Ovary (tissue), 3 donors: ENCODE measurements around the gene HSPA8.

Experiments
- CTCF ChIP-seq, 3 donors: fragments of 450-650 bp in 2 of 3; fragments of 200-600 bp in 1 of 3; IDR thresholded peaks; one replicate each; pipeline versions ENCODE4 v1.5.1 to v1.8.0; 2016 to 2022; ENCODE audit warnings: antibody characterized with exemption in 3 of 3, mild to moderate bottlenecking in 1 of 3
- POLR2A ChIP-seq: fragments of 450-650 bp; IDR thresholded peaks from one replicate; pipeline ENCODE4 v1.6.1; 2017; ENCODE audit warnings: antibody characterized with exemption, mild to moderate bottlenecking, moderate library complexity
- donor health status: DM: no; HTN: no; CAD: no.

GRCh38 chr11:123086305-123086704, 24.4 kb upstream of the HSPA8 start:
- TF ChIP-seq CTCF (IDR thresholded peaks at IDR 0.05) (no peak), POLR2A (no peak)
